Measurements from ENCODE around the gene PPP1R12A. TPM values are rescaled to one million over a fixed set of nuclear protein-coding genes. Genes with fewer than 3 reads are reported as not detected.
A peak's percentile ranks its signal among the peaks of the same experiment; 100 is the strongest.

PPP1R12A gene
- total and polyA plus RNA-seq, 2 of the 4 experiments (the other 2 are of a cell fraction): 47.7 to 112 TPM

DNA sequence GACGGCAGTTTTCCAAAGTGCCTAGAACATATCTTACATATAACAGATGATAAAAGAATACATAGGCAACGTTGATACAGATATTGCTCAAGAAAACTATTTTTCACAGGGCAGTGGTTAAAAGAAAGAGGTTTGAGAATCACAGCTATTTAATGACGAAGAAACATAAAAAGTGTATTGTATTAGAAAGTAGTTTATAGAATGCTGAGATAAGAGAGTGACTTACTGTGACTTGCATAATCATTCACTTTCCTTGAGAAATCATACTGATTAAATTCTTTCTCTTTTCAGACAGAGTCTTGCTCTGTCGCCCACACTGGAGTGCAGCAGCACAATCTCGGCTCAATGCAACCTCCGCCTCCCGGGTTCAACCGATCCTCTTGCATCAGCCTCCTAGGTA, 57.7 kb downstream of the PPP1R12A start:
- Histone ChIP-seq H3K9me3 (ENCODE audit: control insufficient read depth, insufficient read depth, low read length) (no peaks in the 10 kb centered on the region), H3K4ac (ENCODE audit: low read depth, low read length) (no peak overlapping the region), H3K36me3 (ENCODE audit: control insufficient read depth, insufficient read depth, low read length) (no peaks in the 10 kb centered on the region; the same call in 1 of the 2 replicates), H3K27ac (ENCODE audit: insufficient read depth, low read length) (no peak overlapping the region), H2AK9ac (replicated peaks; ENCODE audit: low read depth, low read length, poor library complexity) (no peak overlapping the region), H4K8ac (ENCODE audit: low read depth in 2 of 2, low read length in 2 of 2) (no peak overlapping the region), H3K56ac (ENCODE audit: extremely low read depth, insufficient read depth, low read length) (no peak overlapping the region), H3K18ac (ENCODE audit: low read depth, low read length) (no peak overlapping the region), H4K5ac (ENCODE audit: low read depth, low read length) (no peak overlapping the region), H2AFZ (replicated peaks; ENCODE audit: low read length, poor library complexity) (no peak overlapping the region), H3K4me3 (ENCODE audit: insufficient read depth, low read depth, low read length) (no peak overlapping the region), H3K4me2 (ENCODE audit: low read depth, low read length) (no peak overlapping the region), H3K27me3 (ENCODE audit: control insufficient read depth, insufficient read depth, low read length) (no peaks in the 10 kb centered on the region), H3K14ac (replicated peaks; ENCODE audit: low read depth, low read length) (no peak overlapping the region), H3K23ac (ENCODE audit: low read depth, low read length) (no peak overlapping the region), H4K91ac (ENCODE audit: insufficient read depth, low read depth, low read length) (no peak overlapping the region), H3K9me1 (ENCODE audit: insufficient read depth, low read length) (peaks cover 6% of the 10 kb centered on the region; the same call in 1 of the 2 replicates), H3K9ac (ENCODE audit: low read depth, low read length) (no peak overlapping the region), H2BK5ac (ENCODE audit: low read depth, low read length, poor library complexity, severe bottlenecking) (no peak overlapping the region), H3K79me1 (ENCODE audit: low read depth in 1 of 2, low read length in 2 of 2) (peaks cover 23 to 71% of the 10 kb centered on the region in 2 experiments), H2BK15ac (ENCODE audit: low read depth, low read length) (no peak overlapping the region), H2BK120ac (ENCODE audit: low read depth, low read length) (no peak overlapping the region), H4K20me1 (ENCODE audit: insufficient read depth, low read length) (peaks cover 50% of the 10 kb centered on the region), H2BK20ac (ENCODE audit: low read depth, low read length) (no peak overlapping the region), H2AK5ac (ENCODE audit: low read depth, low read length) (no peak overlapping the region), H3K4me1 (ENCODE audit: control insufficient read depth, insufficient read depth, low read length) (no peaks in the 10 kb centered on the region; the same call in 1 of the 2 replicates)
- CTCF ChIA-PET: no interaction called here
- POLR2A ChIA-PET (ENCODE audit: unreplicated experiment): no interaction called here
- DNase-seq: no peak
- intact Hi-C loops (cut with micrococcal nuclease) (no loop called here), in situ Hi-C loops (cut with MboI; ENCODE audit: low sequenced_read_pairs) (no loop called here), dilution Hi-C loops (cut with HindIII; ENCODE audit: low sequenced_read_pairs, unreplicated experiment) (no loop called here)
- BruUV-seq (replicated peaks): no TSS peak
- ATAC-seq (ENCODE audit: low read depth): no peak
- WGBS, 2 experiments (ENCODE audit: extremely low coverage in 2 of 2, insufficient read length in 1 of 2): no CpG with 5 or more reads among the region's 8 CpGs
- TF ChIP-seq NFE2L2 (IDR thresholded peaks at IDR 0.05; ENCODE audit: low read depth, low read length): no peak
- no peak for TF ChIP-seq CHD1 (IDR thresholded peaks at IDR 0.05; ENCODE audit: low read depth, low read length)
- TF ChIP-seq, protein P1, sequence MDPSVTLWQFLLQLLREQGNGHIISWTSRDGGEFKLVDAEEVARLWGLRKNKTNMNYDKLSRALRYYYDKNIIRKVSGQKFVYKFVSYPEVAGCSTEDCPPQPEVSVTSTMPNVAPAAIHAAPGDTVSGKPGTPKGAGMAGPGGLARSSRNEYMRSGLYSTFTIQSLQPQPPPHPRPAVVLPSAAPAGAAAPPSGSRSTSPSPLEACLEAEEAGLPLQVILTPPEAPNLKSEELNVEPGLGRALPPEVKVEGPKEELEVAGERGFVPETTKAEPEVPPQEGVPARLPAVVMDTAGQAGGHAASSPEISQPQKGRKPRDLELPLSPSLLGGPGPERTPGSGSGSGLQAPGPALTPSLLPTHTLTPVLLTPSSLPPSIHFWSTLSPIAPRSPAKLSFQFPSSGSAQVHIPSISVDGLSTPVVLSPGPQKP (IDR thresholded peaks at IDR 0.05; ENCODE audit: borderline replicate concordance, low read depth, low read length): no peak
- no peak for TF ChIP-seq MXI1 (IDR thresholded peaks at IDR 0.05; ENCODE audit: borderline replicate concordance, low read depth, low read length)
- TF ChIP-seq CEBPB (IDR thresholded peaks at IDR 0.05; ENCODE audit: low read depth, low read length): peak; percentile 60; the same call in 1 of the 2 replicates
